ENCODE measurements around the gene EIF2AK2.
A peak's percentile ranks its signal among the peaks of the same experiment; 100 is the strongest.

Gene EIF2AK2

DNA sequence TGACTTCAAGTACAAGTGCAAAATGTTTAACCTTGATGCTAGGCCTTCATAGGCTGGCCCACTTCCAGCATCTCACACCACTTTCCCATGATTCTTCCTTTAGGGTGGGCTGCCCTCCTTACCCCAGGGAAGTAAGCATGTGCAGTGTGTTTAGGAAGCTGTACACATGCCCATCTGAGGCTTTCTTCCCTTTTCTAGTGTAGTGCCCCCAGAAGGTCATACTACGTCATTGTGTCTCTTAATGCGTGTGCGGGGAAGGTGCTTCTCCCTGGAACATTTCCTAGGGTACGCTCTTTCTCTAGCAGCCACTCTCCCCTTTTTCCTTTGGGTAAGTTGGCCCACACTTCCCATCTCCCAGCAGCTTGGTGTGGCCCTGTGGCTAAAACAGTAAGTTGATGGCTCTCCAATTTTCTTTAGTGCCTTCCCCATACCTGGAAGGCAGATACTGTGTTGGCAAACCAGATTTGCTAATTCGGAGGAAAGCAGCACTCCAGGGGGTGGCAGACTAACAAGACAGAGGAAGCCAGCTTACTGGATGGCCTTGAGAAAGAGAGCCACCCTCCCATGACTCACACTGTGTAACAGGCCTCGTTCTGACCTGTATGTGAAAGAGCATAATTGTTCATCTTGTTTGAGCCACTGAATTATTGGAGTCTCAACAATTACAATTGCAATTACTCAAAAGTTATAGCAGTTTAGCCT, 32.8 kb upstream of the EIF2AK2 start:
- no peak overlapping the region for H3K27ac Mint-ChIP-seq
- DNase-seq (no peak), ATAC-seq (peak; percentile 74)
- peaks cover 3% of the 10 kb centered on the region for H3K27me3 Mint-ChIP-seq
- no peaks in the 10 kb centered on the region for H3K36me3 Mint-ChIP-seq (ENCODE audit: low read depth)
- H3K4me3 Mint-ChIP-seq, result no peak overlapping the region
- no peaks in the 10 kb centered on the region for H3K4me1 Mint-ChIP-seq
- no peaks in the 10 kb centered on the region for H3K9me3 Mint-ChIP-seq

GRCh38 chr2:37188570-37188969, 31.8 kb upstream of the EIF2AK2 start, which contains the start of gene SULT6B1:
Gene SULT6B1, minus strand, starts transcription at chr2:37188670. Its CDS starts 30 bp downstream, at chr2:37188640.
- no peaks in the 10 kb centered on the region for H3K9me3 Mint-ChIP-seq
- H3K4me3 Mint-ChIP-seq, result no peak within 1 kb of the TSS
- H3K36me3 Mint-ChIP-seq (ENCODE audit: low read depth), result no peaks in the 10 kb centered on the region
- peaks cover 3% of the 10 kb centered on the region for H3K27me3 Mint-ChIP-seq
- ATAC-seq (no peak), DNase-seq (no peak)
- no peaks in the 10 kb centered on the region for H3K4me1 Mint-ChIP-seq
- no peak within 1 kb of the TSS for H3K27ac Mint-ChIP-seq

DNA sequence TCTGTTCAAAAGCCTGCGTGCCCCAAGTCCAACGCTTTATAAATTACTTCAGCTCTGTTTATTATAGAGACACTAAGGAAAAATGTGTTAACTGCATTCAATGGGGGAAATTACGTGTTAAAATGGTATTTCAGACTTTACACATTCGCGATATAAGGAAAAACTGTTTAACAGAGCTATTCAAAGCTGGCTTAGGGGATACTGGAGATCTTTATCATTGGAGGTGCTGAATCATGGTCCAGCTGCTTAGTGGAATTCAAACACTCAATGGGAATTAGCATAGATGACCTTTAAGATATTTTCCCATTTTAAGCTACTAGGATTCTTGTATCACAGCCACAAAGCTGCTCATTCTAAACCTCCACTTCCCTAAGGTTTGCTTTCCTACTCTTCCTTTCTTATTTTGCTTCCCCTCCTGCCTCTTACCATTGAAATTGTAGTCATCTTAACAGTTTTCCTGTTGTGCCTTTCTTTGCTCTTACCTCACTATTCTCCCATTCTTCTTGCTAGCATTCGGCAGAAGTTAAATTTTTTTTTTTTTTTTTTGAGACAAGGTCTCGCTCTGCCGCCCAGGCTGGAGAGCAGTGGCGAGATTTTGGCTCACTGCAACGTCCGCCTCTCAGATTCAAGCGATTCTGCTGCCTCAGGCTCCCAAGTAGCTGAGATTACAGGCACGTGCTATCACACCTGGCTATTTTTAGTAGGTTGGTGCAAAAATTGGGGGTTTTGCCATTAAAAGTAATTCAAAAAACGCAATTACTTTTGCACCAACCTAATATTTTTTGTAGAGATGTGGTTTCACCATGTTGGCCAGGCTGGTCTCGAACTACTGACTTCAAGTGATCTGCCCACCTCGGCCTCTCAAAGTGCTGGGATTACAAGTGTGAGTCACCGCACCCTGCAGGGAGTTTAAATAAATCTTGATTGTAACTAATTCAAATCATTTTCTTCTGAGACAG, 25.2 kb upstream of the EIF2AK2 start:
- ATAC-seq, result no peak

DNA sequence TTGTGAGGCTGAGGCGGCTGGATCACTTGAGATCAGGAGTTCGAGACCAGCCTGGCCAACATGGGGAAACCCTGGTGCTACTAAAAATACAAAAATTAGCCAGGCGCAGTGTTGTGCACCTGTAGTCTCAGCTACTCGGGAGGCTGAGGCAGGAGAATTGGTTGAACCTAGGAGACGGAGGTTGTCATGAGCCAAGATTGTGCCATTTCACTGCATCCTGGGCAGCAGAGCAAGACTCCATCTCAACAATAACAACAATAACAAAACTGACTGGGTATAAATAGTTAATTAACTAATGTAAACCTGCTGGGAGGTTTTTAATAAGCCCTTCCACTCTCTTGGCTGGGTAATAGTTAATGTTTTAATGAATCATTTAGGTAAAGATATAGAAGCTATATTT, 23.9 kb upstream of the EIF2AK2 start:
- Mint-ChIP-seq H3K27ac (no peak overlapping the region), H3K4me1 (peaks cover 2% of the 10 kb centered on the region), H3K9me3 (no peaks in the 10 kb centered on the region), H3K27me3 (peaks cover 4% of the 10 kb centered on the region), H3K4me3 (no peak overlapping the region), H3K36me3 (ENCODE audit: low read depth) (no peaks in the 10 kb centered on the region)
- ATAC-seq (no peak), DNase-seq (no peak)

More for the DNA sequence above, 25.2 kb upstream of the EIF2AK2 start:
- no peaks in the 10 kb centered on the region for H3K9me3 Mint-ChIP-seq
- peaks cover 2% of the 10 kb centered on the region for H3K4me1 Mint-ChIP-seq
- DNase-seq, result no peak
- H3K27me3 Mint-ChIP-seq, result peaks cover 4% of the 10 kb centered on the region
- no peak overlapping the region for H3K27ac Mint-ChIP-seq
- H3K4me3 Mint-ChIP-seq, result no peak overlapping the region
- H3K36me3 Mint-ChIP-seq (ENCODE audit: low read depth), result no peaks in the 10 kb centered on the region

GRCh38 chr2:37180006-37180639, 23.3 kb upstream of the EIF2AK2 start:
- Mint-ChIP-seq H3K4me1 (peaks cover 2% of the 10 kb centered on the region), H3K27ac (no peak overlapping the region), H3K27me3 (peaks cover 4% of the 10 kb centered on the region), H3K9me3 (no peaks in the 10 kb centered on the region), H3K36me3 (ENCODE audit: low read depth) (no peaks in the 10 kb centered on the region), H3K4me3 (no peak overlapping the region)
- ATAC-seq (no peak), DNase-seq (no peak)

DNA sequence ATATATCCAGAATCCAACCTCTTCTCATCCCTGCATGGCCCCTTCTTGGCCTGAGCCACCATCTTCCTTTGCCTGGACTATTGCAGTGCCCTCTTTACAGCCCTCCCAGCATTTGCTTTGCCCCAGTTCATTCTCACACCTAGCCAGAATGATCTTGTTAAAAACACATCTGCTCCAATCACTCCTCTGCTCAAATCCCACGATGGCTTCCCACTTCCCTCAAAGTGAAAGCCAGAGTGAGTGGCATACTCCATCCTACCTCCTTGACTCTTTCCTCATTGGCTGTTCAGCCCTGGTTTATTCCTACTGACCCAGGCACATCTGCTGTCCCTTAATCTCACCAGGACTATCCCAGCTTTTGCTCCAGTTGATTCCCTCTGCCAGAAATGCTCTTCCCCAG, 17.0 kb upstream of the EIF2AK2 start:
- Mint-ChIP-seq H3K27ac (no peak overlapping the region), H3K27me3 (no peaks in the 10 kb centered on the region), H3K36me3 (ENCODE audit: low read depth) (no peaks in the 10 kb centered on the region), H3K4me1 (no peaks in the 10 kb centered on the region), H3K4me3 (no peak overlapping the region), H3K9me3 (no peaks in the 10 kb centered on the region)
- no peak for DNase-seq
- ATAC-seq, result no peak

- H3K4me1 Mint-ChIP-seq, result no peaks in the 10 kb centered on the region
- no peaks in the 10 kb centered on the region for H3K27me3 Mint-ChIP-seq
- DNase-seq, result no peak
- no peak overlapping the region for H3K4me3 Mint-ChIP-seq
- ATAC-seq, result no peak
- no peak overlapping the region for H3K27ac Mint-ChIP-seq
- H3K9me3 Mint-ChIP-seq, result no peaks in the 10 kb centered on the region
- no peaks in the 10 kb centered on the region for H3K36me3 Mint-ChIP-seq (ENCODE audit: low read depth)
Observed at GRCh38 chr2:37171624-37171950, 14.8 kb upstream of the EIF2AK2 start.

DNA sequence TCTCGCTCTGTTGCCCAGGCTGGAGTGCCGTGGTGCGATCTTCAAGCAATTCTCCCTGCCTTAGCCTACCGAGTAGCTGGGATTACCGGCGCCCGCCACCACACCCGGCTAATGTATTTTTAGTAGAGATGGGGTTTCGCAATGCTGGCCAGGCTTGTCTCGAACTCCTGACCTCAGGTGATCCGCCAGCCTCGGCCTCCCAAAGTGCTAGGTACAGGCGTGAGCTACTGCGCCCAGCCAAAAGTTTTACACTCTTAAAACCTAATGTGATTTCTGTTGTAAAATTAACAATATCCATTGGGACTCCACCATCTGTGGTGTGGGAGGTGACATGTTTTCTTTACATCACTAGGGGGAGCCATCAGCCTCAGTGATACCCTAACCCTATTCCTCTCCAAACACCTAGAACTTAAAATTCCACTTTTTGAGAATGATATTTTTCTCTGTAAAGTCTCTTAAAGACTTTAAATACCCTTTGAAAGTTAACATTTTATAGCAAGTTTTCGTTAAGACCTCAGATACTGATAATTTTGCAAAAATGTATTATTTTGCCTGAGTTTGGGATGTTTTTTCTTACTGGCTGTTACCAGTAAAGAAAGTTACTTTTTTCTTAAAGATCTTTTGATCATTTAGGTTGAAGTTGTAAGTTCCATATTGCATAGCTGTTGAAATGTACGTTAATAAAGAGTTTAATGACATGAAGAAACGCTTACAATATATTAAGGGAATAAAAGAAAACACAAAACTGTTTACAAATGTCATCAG, 11.6 kb upstream of the EIF2AK2 start:
- H3K9me3 Mint-ChIP-seq, result peaks cover 11% of the 10 kb centered on the region
- ATAC-seq (peak; percentile 75), DNase-seq (peak; percentile 15)
- H3K4me3 Mint-ChIP-seq, result no peak overlapping the region
- no peaks in the 10 kb centered on the region for H3K27me3 Mint-ChIP-seq
- H3K27ac Mint-ChIP-seq, result no peak overlapping the region
- H3K4me1 Mint-ChIP-seq, result no peaks in the 10 kb centered on the region
- peaks cover 9% of the 10 kb centered on the region for H3K36me3 Mint-ChIP-seq (ENCODE audit: low read depth)

- no peak overlapping the region for H3K4me3 Mint-ChIP-seq
- H3K36me3 Mint-ChIP-seq (ENCODE audit: low read depth), result peaks cover 9% of the 10 kb centered on the region
- DNase-seq (no peak), ATAC-seq (no peak)
- H3K4me1 Mint-ChIP-seq, result no peaks in the 10 kb centered on the region
- peaks cover 11% of the 10 kb centered on the region for H3K9me3 Mint-ChIP-seq
- H3K27me3 Mint-ChIP-seq, result no peaks in the 10 kb centered on the region
- H3K27ac Mint-ChIP-seq, result no peak overlapping the region
Observed at GRCh38 chr2:37167636-37168180, 10.9 kb upstream of the EIF2AK2 start.

DNA sequence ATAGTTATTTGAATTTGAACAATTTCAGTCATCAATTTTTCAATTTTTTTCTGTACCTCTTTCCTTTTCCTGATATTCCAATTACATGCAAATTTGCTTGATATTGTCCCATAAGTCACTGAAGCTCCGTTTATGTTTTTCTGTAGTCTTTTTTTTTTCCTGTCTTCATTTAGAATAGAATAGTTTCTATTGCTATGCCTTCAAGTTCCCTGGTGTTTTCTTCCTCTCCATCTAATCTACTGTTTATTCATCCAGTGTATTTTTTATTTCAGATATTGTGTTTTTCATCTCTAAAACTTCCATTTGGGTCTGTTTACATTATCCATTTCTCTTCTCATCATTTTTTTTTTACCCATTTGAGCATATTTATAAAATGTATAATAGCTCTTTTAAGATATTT, 8.0 kb upstream of the EIF2AK2 start:
- Mint-ChIP-seq H3K27me3 (no peaks in the 10 kb centered on the region), H3K9me3 (peaks cover 11% of the 10 kb centered on the region), H3K4me3 (no peak overlapping the region), H3K27ac (no peak overlapping the region), H3K36me3 (ENCODE audit: low read depth) (peaks cover 9% of the 10 kb centered on the region), H3K4me1 (peaks cover 2% of the 10 kb centered on the region)
- DNase-seq (no peak), ATAC-seq (no peak)

DNA sequence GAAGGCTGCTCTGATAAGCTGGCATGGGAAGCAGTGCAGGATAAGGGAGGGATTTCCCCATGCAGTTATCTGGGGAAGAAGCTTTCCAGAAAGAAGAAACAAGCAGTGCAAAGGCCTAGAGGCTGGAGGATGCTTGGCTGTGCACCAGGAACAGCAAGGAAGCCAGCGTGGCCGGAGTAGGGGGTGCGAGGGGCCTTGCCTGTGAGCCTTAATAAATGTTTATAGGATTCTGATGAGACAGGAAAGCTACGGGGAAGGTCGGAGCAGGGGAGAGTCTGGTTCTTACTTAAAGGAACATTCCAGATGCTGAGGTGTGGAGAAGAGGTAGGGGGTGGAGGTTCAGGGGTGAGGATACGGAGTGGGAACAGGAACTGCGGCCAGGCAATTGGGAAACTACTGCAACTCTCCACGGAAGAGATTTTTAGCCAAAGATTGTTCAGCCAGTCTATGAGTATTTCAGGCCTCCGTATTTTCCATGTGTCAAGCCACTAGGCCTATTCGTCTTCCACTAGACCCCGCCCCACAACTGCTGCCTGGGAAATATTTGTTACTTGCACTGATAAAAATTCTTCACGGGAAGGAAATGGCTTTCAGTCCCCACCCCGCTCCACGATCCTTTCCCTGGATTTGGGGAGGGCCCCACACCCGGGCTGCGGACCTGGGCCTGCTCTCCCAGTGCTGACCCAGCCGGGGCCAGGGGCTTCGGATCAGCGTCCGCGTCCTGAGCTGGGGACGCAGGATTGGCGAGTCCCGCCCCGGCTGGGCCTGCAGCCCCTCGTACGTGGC, 516 bp downstream of the EIF2AK2 start:
- Mint-ChIP-seq H3K27ac (peak overlapping the region; percentile 95), H3K9me3 (peaks cover 7% of the 10 kb centered on the region), H3K36me3 (ENCODE audit: low read depth) (peaks cover 33% of the 10 kb centered on the region), H3K27me3 (no peaks in the 10 kb centered on the region), H3K4me1 (peaks cover 58% of the 10 kb centered on the region), H3K4me3 (peak overlapping the region; percentile 97)
- DNase-seq (peak; percentile 45), ATAC-seq (peak; percentile 35)

- DNase-seq (no peak), ATAC-seq (no peak)
- Mint-ChIP-seq H3K4me1 (peaks cover 70% of the 10 kb centered on the region), H3K9me3 (peaks cover 7% of the 10 kb centered on the region), H3K4me3 (peak overlapping the region; percentile 97), H3K27me3 (no peaks in the 10 kb centered on the region), H3K27ac (peak overlapping the region; percentile 95), H3K36me3 (ENCODE audit: low read depth) (peaks cover 38% of the 10 kb centered on the region)
Observed at GRCh38 chr2:37154785-37155184, 2.0 kb downstream of the EIF2AK2 start.

DNA sequence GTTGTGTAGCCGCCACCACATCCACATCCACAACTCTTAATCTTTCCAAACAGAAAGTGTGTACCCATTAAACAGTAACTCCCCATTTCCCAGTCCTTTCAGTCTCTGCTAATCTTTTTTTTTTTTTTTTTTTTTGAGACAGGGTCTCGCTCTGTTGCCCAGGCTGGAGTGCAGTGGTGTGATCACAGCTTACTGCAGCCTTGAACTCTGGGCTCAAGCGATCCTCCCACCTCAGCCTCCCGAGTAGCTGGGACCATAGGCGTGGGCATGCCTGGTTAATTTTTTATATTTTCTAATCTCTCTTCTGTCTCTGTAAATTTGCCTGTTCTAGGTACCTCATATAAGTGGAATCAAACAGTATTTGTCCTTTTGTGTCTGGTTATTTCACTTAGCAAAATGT, 3.6 kb downstream of the EIF2AK2 start:
- Mint-ChIP-seq H3K9me3 (peaks cover 7% of the 10 kb centered on the region), H3K4me1 (peaks cover 70% of the 10 kb centered on the region), H3K27ac (no peak overlapping the region), H3K27me3 (no peaks in the 10 kb centered on the region), H3K4me3 (no peak overlapping the region), H3K36me3 (ENCODE audit: low read depth) (peaks cover 48% of the 10 kb centered on the region)
- DNase-seq (no peak), ATAC-seq (no peak)
